Measurements from ENCODE around the gene H3-3A.

H3-3A gene

GRCh38 chr1:226062558-226063223 lies at the start of gene H3-3A:
Gene H3-3A, plus strand, starts transcription at chr1:226062716. Its CDS starts 1,636 bp downstream, at chr1:226064352.
- no peak for TF ChIP-seq CTCF (IDR thresholded peaks at IDR 0.05; ENCODE audit: low read depth, low read length)
- TF ChIP-seq EZH2phosphoT487 (IDR thresholded peaks at IDR 0.05; ENCODE audit: low read depth): no peak
- Histone ChIP-seq H3K9me3 (ENCODE audit: insufficient read depth, low read length) (no peaks in the 10 kb centered on the region), H4K20me1 (ENCODE audit: insufficient read depth, low read length) (peaks cover 43% of the 10 kb centered on the region), H3K4me1 (ENCODE audit: low read length) (peaks cover 29% of the 10 kb centered on the region), H2AFZ (ENCODE audit: low read depth, low read length) (peak within 1 kb of the TSS; percentile 84), H3K79me2 (ENCODE audit: low read length) (peaks cover 58% of the 10 kb centered on the region), H3K9ac (ENCODE audit: low read length) (peak within 1 kb of the TSS; percentile 89), H3K4me3 (ENCODE audit: low read length) (peak within 1 kb of the TSS; percentile 88), H3K27ac (ENCODE audit: low read length) (peak within 1 kb of the TSS; percentile 88), H3K27me3 (ENCODE audit: low read depth, low read length) (no peaks in the 10 kb centered on the region), H3K36me3 (replicated peaks; ENCODE audit: low read depth, low read length) (peaks cover 40% of the 10 kb centered on the region), H3K4me2 (ENCODE audit: low read length) (peak within 1 kb of the TSS; percentile 96)

GRCh38 chr1:226017070-226017469 lies 45.4 kb upstream of the H3-3A start:
- Histone ChIP-seq H3K36me3 (replicated peaks; ENCODE audit: low read depth, low read length) (no peaks in the 10 kb centered on the region), H3K4me3 (ENCODE audit: low read length) (no peak overlapping the region), H3K79me2 (ENCODE audit: low read length) (no peaks in the 10 kb centered on the region), H3K27me3 (ENCODE audit: low read depth, low read length) (no peaks in the 10 kb centered on the region), H3K9me3 (ENCODE audit: insufficient read depth, low read length) (no peaks in the 10 kb centered on the region), H4K20me1 (ENCODE audit: insufficient read depth, low read length) (no peaks in the 10 kb centered on the region), H3K4me1 (ENCODE audit: low read length) (peaks cover 7% of the 10 kb centered on the region), H3K4me2 (ENCODE audit: low read length) (no peak overlapping the region), H3K9ac (ENCODE audit: low read length) (no peak overlapping the region), H2AFZ (ENCODE audit: low read depth, low read length) (no peak overlapping the region), H3K27ac (ENCODE audit: low read length) (no peak overlapping the region)
- TF ChIP-seq CTCF (IDR thresholded peaks at IDR 0.05; ENCODE audit: low read depth, low read length) (no peak), EZH2phosphoT487 (IDR thresholded peaks at IDR 0.05; ENCODE audit: low read depth) (no peak)

- Histone ChIP-seq H3K4me1 (ENCODE audit: low read length) (peaks cover 12% of the 10 kb centered on the region), H3K9me3 (ENCODE audit: insufficient read depth, low read length) (no peaks in the 10 kb centered on the region), H3K9ac (ENCODE audit: low read length) (no peak overlapping the region), H3K27me3 (ENCODE audit: low read depth, low read length) (no peaks in the 10 kb centered on the region), H3K36me3 (replicated peaks; ENCODE audit: low read depth, low read length) (no peaks in the 10 kb centered on the region), H3K79me2 (ENCODE audit: low read length) (no peaks in the 10 kb centered on the region), H2AFZ (ENCODE audit: low read depth, low read length) (no peak overlapping the region), H4K20me1 (ENCODE audit: insufficient read depth, low read length) (no peaks in the 10 kb centered on the region), H3K4me2 (ENCODE audit: low read length) (no peak overlapping the region), H3K4me3 (ENCODE audit: low read length) (no peak overlapping the region), H3K27ac (ENCODE audit: low read length) (no peak overlapping the region)
- TF ChIP-seq EZH2phosphoT487 (IDR thresholded peaks at IDR 0.05; ENCODE audit: low read depth) (no peak), CTCF (IDR thresholded peaks at IDR 0.05; ENCODE audit: low read depth, low read length) (no peak)
Measured at GRCh38 chr1:226019572-226019971, 42.9 kb upstream of the H3-3A start.

GRCh38 chr1:226021401-226021800 lies 41.1 kb upstream of the H3-3A start:
- no peaks in the 10 kb centered on the region for H3K36me3 ChIP-seq (replicated peaks; ENCODE audit: low read depth, low read length)
- TF ChIP-seq CTCF (IDR thresholded peaks at IDR 0.05; ENCODE audit: low read depth, low read length) (no peak), EZH2phosphoT487 (IDR thresholded peaks at IDR 0.05; ENCODE audit: low read depth) (no peak)
- no peak overlapping the region for H3K27ac ChIP-seq (ENCODE audit: low read length)
- H3K9ac ChIP-seq (ENCODE audit: low read length): no peak overlapping the region
- H3K4me1 ChIP-seq (ENCODE audit: low read length): peaks cover 5% of the 10 kb centered on the region
- no peaks in the 10 kb centered on the region for H3K9me3 ChIP-seq (ENCODE audit: insufficient read depth, low read length)
- no peaks in the 10 kb centered on the region for H3K27me3 ChIP-seq (ENCODE audit: low read depth, low read length)
- H2AFZ ChIP-seq (ENCODE audit: low read depth, low read length): no peak overlapping the region
- H4K20me1 ChIP-seq (ENCODE audit: insufficient read depth, low read length): no peaks in the 10 kb centered on the region
- no peak overlapping the region for H3K4me3 ChIP-seq (ENCODE audit: low read length)
- no peaks in the 10 kb centered on the region for H3K79me2 ChIP-seq (ENCODE audit: low read length)
- no peak overlapping the region for H3K4me2 ChIP-seq (ENCODE audit: low read length)

Measured in OCI-LY3 (cell line).